Gastrocnemius medialis (tissue), 4 donors: Measurements from ENCODE around the gene LRTM1. TPM values are rescaled to one million over a fixed set of nuclear protein-coding genes. Genes with fewer than 3 reads are reported as not detected.
A peak's percentile ranks its signal among the peaks of the same experiment; 100 is the strongest.

Experiments used
- ATAC-seq, 2 donors: fragments of 150-250 bp; one replicate each; pipeline ENCODE4 v1.9.1; 2016
- DNase-seq, 2 donors: peaks; one replicate each; pipeline ENCODE4 v3.0.0-alpha.2; 2019
- H3K27ac ChIP-seq, 4 donors: fragments of 200-600 bp; sonication (generic); 1 replicate in 1 of 4; 2 replicates in 3 of 4; pipeline ENCODE4 v1.5.1; 2016 to 2018; ENCODE audit warnings: mild to moderate bottlenecking in 2 of 4, moderate library complexity in 1 of 4
- H3K27me3 ChIP-seq, 3 donors: fragments of 200-600 bp; sonication (generic) in 2 of 3; 1 replicate in 1 of 3; 2 replicates in 2 of 3; pipeline versions ENCODE4 v1.5.1 to v1.6.0; 2016 to 2019; ENCODE audit warnings: mild to moderate bottlenecking in 1 of 3, moderate library complexity in 1 of 3
- H3K36me3 ChIP-seq, 2 donors: fragments of 200-600 bp; sonication (generic) in 1 of 2; one replicate each; pipeline ENCODE4 v1.5.1; 2017 to 2018
- H3K4me1 ChIP-seq, 2 donors: fragments of 200-600 bp; sonication (generic) in 1 of 2; one replicate each; pipeline ENCODE4 v1.5.1; 2016 to 2017; ENCODE audit warnings: mild to moderate bottlenecking in 2 of 2
- H3K4me3 ChIP-seq, 4 donors: fragments of 200-600 bp; sonication (generic) in 3 of 4; 1 replicate in 1 of 4; 2 replicates in 3 of 4; pipeline ENCODE4 v1.5.1; 2016 to 2019; ENCODE audit warnings: mild to moderate bottlenecking in 2 of 4
- H3K9me3 ChIP-seq, 3 donors: fragments of 200-600 bp; sonication (generic) in 2 of 3; 1 replicate in 1 of 3; 2 replicates in 2 of 3; pipeline ENCODE4 v1.5.1; 2016 to 2019
- CTCF ChIP-seq, 5 experiments: fragments of 450-650 bp in 3 of 5; fragments of 200-600 bp in 2 of 5; sonication (generic) in 2 of 5; IDR thresholded peaks in 4 of 5; conservative IDR thresholded peaks in 1 of 5; 1 replicate in 4 of 5; 2 replicates in 1 of 5; pipeline ENCODE4 v1.5.1; 2016 to 2019; ENCODE audit warnings: antibody characterized with exemption in 5 of 5, mild to moderate bottlenecking in 3 of 5, moderate library complexity in 3 of 5
- POLR2A ChIP-seq, 2 donors: fragments of 450-650 bp; IDR thresholded peaks; one replicate each; pipeline ENCODE4 v1.6.1; 2017; ENCODE audit warnings: antibody characterized with exemption in 2 of 2, mild to moderate bottlenecking in 2 of 2, moderate library complexity in 2 of 2
- in situ Hi-C, 4 donors: fragments of 200-750 bp; cut with MboI; loops; one replicate each; pipeline versions ENCODE4 v1.15.0 to v1.8.0; 2017; ENCODE audit warnings: low sequenced_read_pairs in 4 of 4
- intact Hi-C: fragments of 100-400 bp; cut with DNase I; formaldehyde crosslinking; loops from one replicate; pipeline ENCODE4 v1.15.1; 2023; ENCODE audit warnings: low total_unique reads
- total RNA-seq, 4 donors: library from RNA; depleted of rRNA; stranded (reverse); fragments of >200 nt; gene quantifications; one replicate each; pipeline versions ENCODE4 v1.1.0 to v1.2.3, GENCODE V29; 2016

LRTM1 gene
- total RNA-seq, 4 donors from 2014 or later: not detected

- Histone ChIP-seq H3K4me3 (no peak overlapping the region), H3K4me1 (peaks cover 0 to 2% of the 10 kb centered on the region in 2 donors), H3K36me3 (no peaks in the 10 kb centered on the region), H3K27me3 (no peaks in the 10 kb centered on the region), H3K9me3 (no peaks in the 10 kb centered on the region), H3K27ac (no peak overlapping the region)
- intact Hi-C loops (no loop called here), in situ Hi-C loops (no loop called here)
- no peak for ATAC-seq
- DNase-seq: no peak
- no peak for TF ChIP-seq CTCF (IDR thresholded peaks at IDR 0.05 in 4 of 5, conservative IDR thresholded peaks at IDR 0.05 in 1 of 5)
Measured at GRCh38 chr3:54914180-54914579, 13.7 kb downstream of the LRTM1 start.

DNA sequence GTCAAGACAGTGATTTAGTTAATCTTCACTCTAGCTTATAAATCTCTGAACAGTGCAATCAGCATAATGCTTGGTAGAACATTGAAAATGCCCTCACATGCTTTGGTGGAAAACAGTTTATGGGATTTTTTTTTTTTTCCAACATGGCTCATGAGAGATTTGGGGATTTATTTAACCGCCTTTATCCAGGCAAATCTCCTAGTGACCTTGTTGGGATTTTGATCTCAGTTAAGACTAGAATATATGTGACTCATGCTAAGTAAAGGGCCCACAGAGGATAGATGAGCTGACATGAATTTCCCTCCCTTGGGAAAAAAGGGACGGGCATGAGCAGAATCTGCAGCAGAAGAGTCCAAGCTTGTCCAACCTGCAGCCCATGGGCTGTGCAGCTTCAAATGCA lies 18.7 kb downstream of the LRTM1 start:
- ATAC-seq (no peak), DNase-seq (no peak)
- Histone ChIP-seq H3K27ac (no peak overlapping the region), H3K9me3 (no peaks in the 10 kb centered on the region), H3K36me3 (no peaks in the 10 kb centered on the region), H3K4me3 (no peak overlapping the region), H3K4me1 (peaks cover 34 to 35% of the 10 kb centered on the region in 2 donors), H3K27me3 (no peaks in the 10 kb centered on the region)
- TF ChIP-seq POLR2A (IDR thresholded peaks at IDR 0.05) (no peak), CTCF (IDR thresholded peaks at IDR 0.05 in 4 of 5, conservative IDR thresholded peaks at IDR 0.05 in 1 of 5) (no peak)
- intact Hi-C loops (loop anchor here (5.0 kb wide), 1 partner anchor 33 kb away; no protein-coding TSS in a partner anchor), in situ Hi-C loops (no loop called here)

DNA sequence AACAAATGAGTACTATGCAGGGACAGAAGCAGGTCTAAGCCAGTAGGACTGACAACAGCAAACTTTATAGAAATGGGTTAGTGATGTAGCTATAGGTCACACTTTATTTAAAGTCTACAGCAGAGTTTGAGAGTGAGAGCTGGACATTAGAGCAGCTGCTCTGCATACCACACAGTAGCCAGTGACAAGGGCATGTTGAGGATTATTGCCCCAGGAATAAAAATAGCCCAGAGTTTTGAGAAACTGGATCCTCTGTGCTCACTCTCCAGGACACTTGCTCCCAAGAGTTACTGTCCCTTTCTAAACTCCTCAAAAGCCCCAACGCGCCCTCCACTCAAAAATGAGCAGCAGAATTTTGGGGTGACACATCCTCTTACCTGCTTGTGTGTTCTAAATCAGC lies 21.1 kb downstream of the LRTM1 start:
- TF ChIP-seq POLR2A (IDR thresholded peaks at IDR 0.05) (no peak), CTCF (IDR thresholded peaks at IDR 0.05 in 4 of 5, conservative IDR thresholded peaks at IDR 0.05 in 1 of 5) (no peak)
- peak overlapping the region; percentile 78 to 88 (median 83) for H3K27ac ChIP-seq
- in situ Hi-C loops: no loop called here
- peak; percentile 41 to 53 for DNase-seq
- H3K4me3 ChIP-seq: no peak overlapping the region
- no peaks in the 10 kb centered on the region for H3K27me3 ChIP-seq
- H3K4me1 ChIP-seq: peaks cover 43 to 45% of the 10 kb centered on the region in 2 donors
- intact Hi-C loops: loop anchor here (2.0 to 5.0 kb wide), 2 partner anchors 16 to 36 kb away; no protein-coding TSS in a partner anchor
- no peaks in the 10 kb centered on the region for H3K36me3 ChIP-seq
- no peaks in the 10 kb centered on the region for H3K9me3 ChIP-seq
- peak; percentile 100 for ATAC-seq

- Histone ChIP-seq H3K4me3 (no peak overlapping the region), H3K27ac (peak overlapping the region; percentile 78 to 88 (median 83)), H3K36me3 (no peaks in the 10 kb centered on the region), H3K4me1 (peaks cover 51 to 54% of the 10 kb centered on the region in 2 donors), H3K9me3 (no peaks in the 10 kb centered on the region), H3K27me3 (no peaks in the 10 kb centered on the region)
- no peak for ATAC-seq
- in situ Hi-C loops: no loop called here
- intact Hi-C loops: loop anchor here (2.0 to 5.0 kb wide), 2 partner anchors 15 to 36 kb away; no protein-coding TSS in a partner anchor
- TF ChIP-seq CTCF (IDR thresholded peaks at IDR 0.05 in 4 of 5, conservative IDR thresholded peaks at IDR 0.05 in 1 of 5): no peak
- no peak for TF ChIP-seq POLR2A (IDR thresholded peaks at IDR 0.05)
- no peak for DNase-seq
Measured at GRCh38 chr3:54905920-54906319, 21.9 kb downstream of the LRTM1 start.
